ENCODE results near the gene ADCYAP1R1. TPM values are rescaled to one million over a fixed set of nuclear protein-coding genes. Genes with fewer than 3 reads are reported as not detected.

The ADCYAP1R1 gene
- polyA plus RNA-seq, 1 donor from 2014 or later: 8.6 TPM

GRCh38 chr7:31119249-31119648 is 67.1 kb downstream of the ADCYAP1R1 start:
- Histone ChIP-seq H3K36me3 (ENCODE audit: insufficient read depth, low read length) (no peaks in the 10 kb centered on the region), H3K9me2 (ENCODE audit: insufficient read depth, low read length) (no peaks in the 10 kb centered on the region), H3K9me3 (ENCODE audit: low read length) (no peaks in the 10 kb centered on the region), H3F3A (ENCODE audit: insufficient read depth, low read length, poor library complexity, severe bottlenecking) (no peaks in the 10 kb centered on the region), H3K4me3 (ENCODE audit: low read length) (no peak overlapping the region), H3K9ac (ENCODE audit: low read length) (no peak overlapping the region), H3K27me3 (ENCODE audit: insufficient read depth, low read depth, low read length) (no peaks in the 10 kb centered on the region), H3K27ac (ENCODE audit: low read length) (no peak overlapping the region), H3K4me2 (ENCODE audit: low read length) (no peak overlapping the region), H3K79me2 (replicated peaks; ENCODE audit: insufficient read depth, low read length) (no peaks in the 10 kb centered on the region), H2AFZ (ENCODE audit: low read depth, low read length) (no peak overlapping the region), H4K20me1 (ENCODE audit: insufficient read depth) (no peaks in the 10 kb centered on the region)
- no peak for TF ChIP-seq SMC3 (conservative IDR thresholded peaks at IDR 0.05; ENCODE audit: poor library complexity)
- TF ChIP-seq EP300 (conservative IDR thresholded peaks at IDR 0.05; ENCODE audit: poor library complexity, severe bottlenecking): no peak
- TF ChIP-seq POLR2AphosphoS5 (IDR thresholded peaks at IDR 0.05): no peak
- no peak for TF ChIP-seq MXI1 (conservative IDR thresholded peaks at IDR 0.05; ENCODE audit: poor library complexity, severe bottlenecking)
- no peak for TF ChIP-seq TAF1 (IDR thresholded peaks at IDR 0.05; ENCODE audit: low read depth)
- no peak for TF ChIP-seq REST (IDR thresholded peaks at IDR 0.05; ENCODE audit: borderline replicate concordance)
- no peak for TF ChIP-seq CTCF (IDR thresholded peaks at IDR 0.05; ENCODE audit: poor library complexity, severe bottlenecking)
- no peak for TF ChIP-seq EZH2 (IDR thresholded peaks at IDR 0.05; ENCODE audit: borderline replicate concordance, insufficient read depth, low read length, poor library complexity, severe bottlenecking)
- no peak for TF ChIP-seq RAD21 (conservative IDR thresholded peaks at IDR 0.05)

GRCh38 chr7:31120800-31121513 is 68.8 kb downstream of the ADCYAP1R1 start:
- Histone ChIP-seq H3K36me3 (ENCODE audit: insufficient read depth, low read length) (no peaks in the 10 kb centered on the region), H3F3A (ENCODE audit: insufficient read depth, low read length, poor library complexity, severe bottlenecking) (no peaks in the 10 kb centered on the region), H3K4me2 (ENCODE audit: low read length) (no peak overlapping the region), H4K20me1 (ENCODE audit: insufficient read depth) (no peaks in the 10 kb centered on the region), H2AFZ (ENCODE audit: low read depth, low read length) (no peak overlapping the region), H3K9me2 (ENCODE audit: insufficient read depth, low read length) (no peaks in the 10 kb centered on the region), H3K27ac (ENCODE audit: low read length) (no peak overlapping the region), H3K9ac (ENCODE audit: low read length) (no peak overlapping the region), H3K9me3 (ENCODE audit: low read length) (no peaks in the 10 kb centered on the region), H3K4me3 (ENCODE audit: low read length) (no peak overlapping the region), H3K27me3 (ENCODE audit: insufficient read depth, low read depth, low read length) (no peaks in the 10 kb centered on the region), H3K79me2 (replicated peaks; ENCODE audit: insufficient read depth, low read length) (no peaks in the 10 kb centered on the region)
- TF ChIP-seq SMC3 (conservative IDR thresholded peaks at IDR 0.05; ENCODE audit: poor library complexity) (no peak), MXI1 (conservative IDR thresholded peaks at IDR 0.05; ENCODE audit: poor library complexity, severe bottlenecking) (no peak), EP300 (conservative IDR thresholded peaks at IDR 0.05; ENCODE audit: poor library complexity, severe bottlenecking) (no peak), POLR2AphosphoS5 (IDR thresholded peaks at IDR 0.05) (no peak)

Measured in neural cell (in vitro differentiated cells).